GM12878 (cell line): ENCODE measurements around the gene ORMDL1. TPM values are rescaled to one million over a fixed set of nuclear protein-coding genes. Genes with fewer than 3 reads are reported as not detected.
"Not testable (repeated sequence)": the region's sequence is repeated elsewhere in the genome, so short reads cannot be mapped to it uniquely, and the experiment has no call there.

Experiments
- ATAC-seq: fragments of 200-7000 bp; cut with Tn5 transposase; 3 replicates; pipeline ENCODE4 v1.9.1; 2020; ENCODE audit warnings: mild to moderate bottlenecking, moderate library complexity
- BruUV-seq: library from RNA; stranded (reverse); fragments of 400-500 nt; replicated peaks from 2 replicates; lab custom pipeline; 2021; lab: Mats Ljungman, UMichigan
- CTCF ChIA-PET: fragments of 300-600 bp; sonication (Branson Sonifier 250); formaldehyde crosslinking; extraction: SDS; loops from one replicate; lab custom pipeline; 2021; ENCODE audit warnings: inconsistent platforms; lab: Yijun Ruan, JAX
- POLR2A ChIA-PET: fragments of 350-600 bp; formaldehyde crosslinking; extraction: SDS; loops from one replicate; lab custom pipeline; 2021; ENCODE audit warnings: inconsistent platforms; lab: Charles Lee
- RAD21 ChIA-PET: fragments of 300-600 bp; sonication (Branson Sonifier 250); formaldehyde crosslinking; loops from one replicate; lab custom pipeline; 2023; ENCODE audit warnings: antibody characterized with exemption; ENCODE audit not compliant: unreplicated experiment; lab: Charles Lee
- SMC1A ChIA-PET: fragments of 300-600 bp; sonication (Branson Sonifier 250); formaldehyde crosslinking; loops from one replicate; lab custom pipeline; 2023; ENCODE audit not compliant: unreplicated experiment, uncharacterized antibody; lab: Charles Lee
- DNase-seq: peaks from one replicate; pipeline ENCODE4 v3.0.0-alpha.2; 2011; ENCODE audit warnings: low read depth, low spot score
- FAIRE-seq: peaks from 3 replicates; lab custom pipeline; 2011; peaks lifted over from hg19 to GRCh38; lab: Jason Lieb, UNC
- H2AFZ ChIP-seq: 2 replicates; pipeline ENCODE4 v1.6.0; 2011; ENCODE audit warnings: low read depth, low read length, control low read depth; ENCODE audit not compliant: control insufficient read depth
- H3K27ac ChIP-seq: 2 replicates; pipeline ENCODE4 v1.5.1; 2011; ENCODE audit warnings: control low read depth; ENCODE audit not compliant: control insufficient read depth, insufficient read depth
- H3K27me3 ChIP-seq, 2 experiments: replicated peaks in 1 of 2; 2 replicates each; pipeline versions ENCODE4 v1.6.0 to v1.6.1; 2011; ENCODE audit warnings: low read length in 1 of 2; ENCODE audit not compliant: control insufficient read depth in 2 of 2, insufficient read depth in 2 of 2
- H3K36me3 ChIP-seq, 2 experiments: 2 replicates each; pipeline ENCODE4 v1.5.1; 2011; ENCODE audit warnings: low read length in 1 of 2; ENCODE audit not compliant: control insufficient read depth in 2 of 2, insufficient read depth in 2 of 2
- H3K4me1 ChIP-seq: 2 replicates; pipeline ENCODE4 v1.6.1; 2011; ENCODE audit warnings: mild to moderate bottlenecking, low read length, moderate library complexity, mixed read lengths; ENCODE audit not compliant: control insufficient read depth, insufficient read depth
- H3K4me2 ChIP-seq: 2 replicates; pipeline ENCODE4 v1.6.0; 2011; ENCODE audit warnings: control low read depth; ENCODE audit not compliant: control insufficient read depth, insufficient read depth
- H3K4me3 ChIP-seq: fragments of 200-600 bp; sonication (generic); 2 replicates; pipeline ENCODE4 v1.5.1; 2016
- H3K79me2 ChIP-seq: 2 replicates; pipeline ENCODE4 v1.6.0; 2011; ENCODE audit warnings: low read length; ENCODE audit not compliant: control insufficient read depth, insufficient read depth
- H3K9ac ChIP-seq: 2 replicates; pipeline ENCODE4 v1.8.0; 2011; ENCODE audit warnings: low read length, control low read depth, mixed read lengths; ENCODE audit not compliant: control insufficient read depth, insufficient read depth
- H3K9me3 ChIP-seq: replicated peaks from 3 replicates; pipeline ENCODE4 v1.5.1; 2011; ENCODE audit warnings: mild to moderate bottlenecking, low read length; ENCODE audit not compliant: control insufficient read depth, insufficient read depth
- H4K20me1 ChIP-seq: 2 replicates; pipeline ENCODE4 v1.6.0; 2011; ENCODE audit not compliant: control insufficient read depth, insufficient read depth
- ATF2 ChIP-seq: IDR thresholded peaks from 2 replicates; pipeline ENCODE4 v1.6.1; 2012; ENCODE audit warnings: low read length, inconsistent platforms
- EZH2 ChIP-seq: IDR thresholded peaks from 2 replicates; pipeline ENCODE4 v1.6.1; 2012; ENCODE audit warnings: low read depth, mild to moderate bottlenecking, control low read depth, inconsistent platforms, low read length, borderline replicate concordance; ENCODE audit not compliant: control insufficient read depth
- IRF4 ChIP-seq: IDR thresholded peaks from 2 replicates; pipeline ENCODE4 v1.6.1; 2011; ENCODE audit warnings: low read depth, low read length
- MYC ChIP-seq: IDR thresholded peaks from 2 replicates; pipeline ENCODE4 v1.6.1; 2011; ENCODE audit warnings: mild to moderate bottlenecking, low read length, moderate library complexity, inconsistent platforms; ENCODE audit not compliant: insufficient read depth, insufficient replicate concordance, insufficient read length, severe bottlenecking
- RB1 ChIP-seq: fragments of 450-650 bp; formaldehyde crosslinking; IDR thresholded peaks from 2 replicates; pipeline ENCODE4 v1.6.1; 2017; ENCODE audit warnings: mild to moderate bottlenecking, borderline replicate concordance
- RUNX3 ChIP-seq: IDR thresholded peaks from 2 replicates; pipeline ENCODE4 v1.6.1; 2012; ENCODE audit warnings: low read length, inconsistent platforms
- SKIL ChIP-seq: fragments of 450-650 bp; IDR thresholded peaks from 2 replicates; pipeline ENCODE4 v1.6.1; 2017; ENCODE audit warnings: mild to moderate bottlenecking, low read depth, inconsistent platforms; ENCODE audit not compliant: poor library complexity, severe bottlenecking
- SP1 ChIP-seq: IDR thresholded peaks from one replicate; pipeline ENCODE4 v1.6.1; 2011; ENCODE audit warnings: low read depth, low read length
- WRNIP1 ChIP-seq: IDR thresholded peaks from 2 replicates; pipeline ENCODE4 v1.6.1; 2011; ENCODE audit warnings: low read depth, low read length, improper control_type of control experiment, borderline replicate concordance
- WGBS: methylation state at CpG from one replicate; pipeline ENCODE4 v1.1.6; 2016; ENCODE audit warnings: low lambda C conversion rate; ENCODE audit not compliant: insufficient replicate concordance, insufficient coverage; ENCODE audit errors: missing lambda C conversion rate; 5-methylcytosine and 5-hydroxymethylcytosine counted together
- in situ Hi-C: fragments of 300-500 bp; cut with MboI; formaldehyde crosslinking; loops from 9 replicates; pipeline ENCODE4 v1.14.3; 2018; ENCODE audit warnings: mixed read lengths
- intact Hi-C: fragments of 100-400 bp; cut with micrococcal nuclease; formaldehyde crosslinking; loops from one replicate; pipeline ENCODE4 v1.14.2; 2022; ENCODE audit not compliant: unreplicated experiment
- polyA plus RNA-seq, 11 experiments: library from polyadenylated mRNA; depleted of rRNA in 4 of 11; unstranded in 6 of 11; stranded (reverse) in 5 of 11; fragments of >200 nt; fragmentation: Nextera tagmentation in 4 of 11; fragmentation: Illumina TruSeq in 1 of 11; extraction: Ambion mirVana in 4 of 11; extraction: Trizol in 1 of 11; gene quantifications; 1 replicate in 1 of 11; 2 replicates in 10 of 11; pipeline versions ENCODE4 v1.2.1 to v1.2.3, GENCODE V29; 2011 to 2016; ENCODE audit warnings: inconsistent platforms in 2 of 11, missing spikeins in 2 of 11, low read depth in 1 of 11
- total RNA-seq, 4 experiments: library from RNA; depleted of rRNA in 3 of 4; stranded (reverse); fragments of >200 nt in 3 of 4; fragmentation: Illumina TruSeq in 1 of 4; extraction: Trizol in 1 of 4; gene quantifications; 2 replicates each; pipeline versions ENCODE4 v1.2.1 to v1.2.3, GENCODE V29; 2013 to 2021
- TF ChIP-seq, protein P1 (sequence below): fragments of 450-650 bp; IDR thresholded peaks from 2 replicates; pipeline ENCODE4 v1.6.1; 2017; ENCODE audit warnings: mild to moderate bottlenecking

The ORMDL1 gene
- total and polyA plus RNA-seq, 10 of the 15 experiments (the other 5 are each of a cell fraction or from before 2014, with no cell fraction given): 62.6 to 161 (median 95.7) TPM

DNA sequence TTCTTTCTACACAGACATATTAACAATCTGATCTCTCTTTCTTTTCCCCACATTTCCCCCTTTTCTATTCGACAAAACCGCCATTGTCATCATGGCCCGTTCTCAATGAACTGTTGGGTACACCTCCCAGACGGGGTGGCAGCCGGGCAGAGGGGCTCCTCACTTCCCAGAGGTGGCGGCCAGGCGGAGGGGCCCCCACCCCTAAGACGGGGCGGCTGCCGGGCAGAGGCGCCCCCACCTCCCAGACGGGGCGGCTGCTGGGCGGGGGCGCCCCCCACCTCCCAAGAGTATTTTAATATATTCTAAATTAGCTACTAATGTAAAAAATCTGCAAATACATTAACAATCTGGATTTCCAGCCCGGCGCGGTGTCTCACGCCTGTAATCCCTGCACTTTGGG, 24.0 kb downstream of the ORMDL1 start:
- POLR2A ChIA-PET: not testable (repeated sequence)

DNA sequence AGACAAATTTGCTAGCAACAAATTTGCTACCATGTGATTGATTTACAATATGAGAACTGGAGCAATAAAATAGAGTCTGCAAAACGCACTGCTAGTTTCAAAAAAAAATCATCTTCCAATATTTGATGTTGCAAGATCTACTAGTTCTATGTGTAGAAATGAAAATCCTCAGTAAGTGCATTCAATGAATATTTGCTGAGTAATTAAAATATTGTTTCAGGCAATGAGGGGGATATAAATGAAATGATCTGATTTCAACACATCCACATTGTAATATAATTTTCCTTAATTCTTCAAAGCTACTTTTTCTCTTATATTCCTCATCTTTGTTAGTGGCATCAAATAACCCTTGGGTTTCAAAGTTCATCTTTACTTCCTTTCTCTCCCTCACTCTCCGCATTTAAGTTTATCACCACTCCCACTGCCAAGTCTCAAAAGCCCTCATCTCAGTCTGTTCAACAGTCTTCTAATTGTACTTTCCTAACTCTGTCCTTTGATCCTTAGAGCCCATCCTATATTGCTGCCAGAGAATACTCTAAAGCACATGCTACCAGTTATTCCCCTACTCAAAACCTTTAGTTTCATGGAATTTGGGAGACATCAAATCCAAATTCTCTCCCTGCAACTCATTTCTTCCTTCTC, 27.7 kb downstream of the ORMDL1 start:
- ChIA-PET RAD21 (no interaction called here), CTCF (no interaction called here), SMC1A (interaction anchor here (1.0 kb wide), 1 partner anchor 97 kb away, joined by 3 read pairs; no protein-coding TSS in a partner anchor), POLR2A (no interaction called here)
- H3K4me1 ChIP-seq: no peaks in the 10 kb centered on the region
- DNase-seq (no peak), FAIRE-seq (no peak), ATAC-seq (no peak)
- no peak overlapping the region for H3K4me3 ChIP-seq
- no peak overlapping the region for H3K4me2 ChIP-seq
- no peak overlapping the region for H2AFZ ChIP-seq
- no peaks in the 10 kb centered on the region; the same call in 1 of the 2 replicates for H3K79me2 ChIP-seq
- intact Hi-C loops (no loop called here), in situ Hi-C loops (no loop called here)
- WGBS: 81% methylated on average over 2 of the region's 2 CpGs
- no peaks in the 10 kb centered on the region for H4K20me1 ChIP-seq
- H3K36me3 ChIP-seq: no peaks in the 10 kb centered on the region; a peak in 2 of 4 replicates
- H3K27me3 ChIP-seq: no peaks in the 10 kb centered on the region
- H3K9me3 ChIP-seq: no peaks in the 10 kb centered on the region
- BruUV-seq: no TSS peak
- H3K27ac ChIP-seq: no peak overlapping the region
- H3K9ac ChIP-seq: no peak overlapping the region
- no peak for TF ChIP-seq RUNX3
- no peak for TF ChIP-seq ATF2
- no peak for TF ChIP-seq EZH2
- TF ChIP-seq MYC: no peak
- TF ChIP-seq, protein P1, sequence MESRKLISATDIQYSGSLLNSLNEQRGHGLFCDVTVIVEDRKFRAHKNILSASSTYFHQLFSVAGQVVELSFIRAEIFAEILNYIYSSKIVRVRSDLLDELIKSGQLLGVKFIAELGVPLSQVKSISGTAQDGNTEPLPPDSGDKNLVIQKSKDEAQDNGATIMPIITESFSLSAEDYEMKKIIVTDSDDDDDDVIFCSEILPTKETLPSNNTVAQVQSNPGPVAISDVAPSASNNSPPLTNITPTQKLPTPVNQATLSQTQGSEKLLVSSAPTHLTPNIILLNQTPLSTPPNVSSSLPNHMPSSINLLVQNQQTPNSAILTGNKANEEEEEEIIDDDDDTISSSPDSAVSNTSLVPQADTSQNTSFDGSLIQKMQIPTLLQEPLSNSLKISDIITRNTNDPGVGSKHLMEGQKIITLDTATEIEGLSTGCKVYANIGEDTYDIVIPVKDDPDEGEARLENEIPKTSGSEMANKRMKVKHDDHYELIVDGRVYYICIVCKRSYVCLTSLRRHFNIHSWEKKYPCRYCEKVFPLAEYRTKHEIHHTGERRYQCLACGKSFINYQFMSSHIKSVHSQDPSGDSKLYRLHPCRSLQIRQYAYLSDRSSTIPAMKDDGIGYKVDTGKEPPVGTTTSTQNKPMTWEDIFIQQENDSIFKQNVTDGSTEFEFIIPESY: no peak
- no peak for TF ChIP-seq RB1
- TF ChIP-seq IRF4: no peak
- TF ChIP-seq SKIL: no peak
- TF ChIP-seq SP1: no peak
- no peak for TF ChIP-seq WRNIP1

More for the DNA sequence above, 24.0 kb downstream of the ORMDL1 start:
- H3K4me2 ChIP-seq, in situ Hi-C loops, H3K9me3 ChIP-seq, H3K9ac ChIP-seq, ATAC-seq, H3K27me3 ChIP-seq, FAIRE-seq, BruUV-seq, H3K36me3 ChIP-seq, DNase-seq, H2AFZ ChIP-seq, RAD21 ChIA-PET, H3K79me2 ChIP-seq, H4K20me1 ChIP-seq, H3K27ac ChIP-seq, H3K4me3 ChIP-seq, H3K4me1 ChIP-seq: not testable (repeated sequence)
- intact Hi-C loops: loop anchor here (10.0 kb wide), 1 partner anchor 315 kb away; the partner anchor contains the start of gene WDR75
- SMC1A ChIA-PET: interaction anchor here (1.7 kb wide), 1 partner anchor 10 kb away, joined by 8 read pairs; no protein-coding TSS in a partner anchor
- CTCF ChIA-PET: interaction anchor here (1.0 to 6.5 kb wide), 4 partner anchors 24 to 311 kb away, joined by 3 to 72 read pairs (median 14); partner anchors contain the start of genes ASNSD1, ORMDL1 and PMS1
- over 99% methylated on average over 16 of the region's 19 CpGs for WGBS
